Esophagus muscularis mucosa (tissue), 3 donors: Measurements from ENCODE around the gene PNO1.

Experiments used
- CTCF ChIP-seq, 3 experiments: fragments of 200-600 bp in 2 of 3; fragments of 450-650 bp in 1 of 3; sonication (generic) in 2 of 3; IDR thresholded peaks; one replicate each; pipeline ENCODE4 v1.5.1; 2017 to 2019; ENCODE audit warnings: antibody characterized with exemption in 3 of 3, mild to moderate bottlenecking in 2 of 3, moderate library complexity in 1 of 3
- POLR2A ChIP-seq: fragments of 450-650 bp; IDR thresholded peaks from one replicate; pipeline ENCODE4 v1.6.1; 2017; ENCODE audit warnings: antibody characterized with exemption, moderate library complexity, mild to moderate bottlenecking, low read depth

- TF ChIP-seq CTCF (IDR thresholded peaks at IDR 0.05) = no peak
- TF ChIP-seq POLR2A = no peak
These were observed 1.3 kb upstream of the PNO1 start for GRCh38 chr2:68156419-68156818.
